Naive thymus-derived CD4-positive, alpha-beta T cell (primary cell): Measurements from ENCODE around the gene CDH13. TPM values are rescaled to one million over a fixed set of nuclear protein-coding genes. Genes with fewer than 3 reads are reported as not detected.

Source experiments
- ATAC-seq: fragments of 150-1000 bp; cut with Tn5 transposase; 2 replicates; pipeline ENCODE4 v1.10.0; 2021; ENCODE audit warnings: mild to moderate bottlenecking, moderate library complexity
- CTCF ChIA-PET: fragments of 350-600 bp; sonication (Branson Sonifier 250); formaldehyde crosslinking; loops from one replicate; lab custom pipeline; 2021; ENCODE audit warnings: antibody characterized with exemption; lab: Charles Lee
- POLR2A ChIA-PET: fragments of 350-600 bp; sonication (Branson Sonifier 250); formaldehyde crosslinking; loops from one replicate; lab custom pipeline; 2021; ENCODE audit warnings: antibody characterized with exemption, inconsistent platforms; lab: Charles Lee
- DNase-seq, 9 donors: peaks; one replicate each; pipeline versions ENCODE4 v3.0.0 to v3.0.0-alpha.2; 2020 to 2022; ENCODE audit warnings: mixed read lengths in 1 of 9
- H3K27ac ChIP-seq: one replicate; pipeline ENCODE4 v1.7.0; 2013; ENCODE audit warnings: mild to moderate bottlenecking, low read depth, low read length, moderate library complexity
- H3K27me3 ChIP-seq, 2 donors: one replicate each; pipeline ENCODE4 v1.7.0; 2013; ENCODE audit warnings: low read length in 2 of 2, mild to moderate bottlenecking in 2 of 2, moderate library complexity in 2 of 2; ENCODE audit not compliant: control insufficient read depth in 2 of 2, insufficient read depth in 2 of 2
- H3K36me3 ChIP-seq, 3 experiments: 1 replicate in 2 of 3; 2 replicates in 1 of 3; pipeline ENCODE4 v1.7.0; 2013; ENCODE audit warnings: low read length in 3 of 3, mild to moderate bottlenecking in 3 of 3, moderate library complexity in 1 of 3; ENCODE audit not compliant: insufficient read depth in 3 of 3, control insufficient read depth in 2 of 3
- H3K4me1 ChIP-seq, 2 donors: one replicate each; pipeline ENCODE4 v1.7.0; 2013; ENCODE audit warnings: low read length in 2 of 2, mild to moderate bottlenecking in 2 of 2, moderate library complexity in 1 of 2; ENCODE audit not compliant: control insufficient read depth in 2 of 2, insufficient read depth in 2 of 2
- H3K4me3 ChIP-seq: 2 replicates; pipeline ENCODE4 v1.7.0; 2013; ENCODE audit warnings: mild to moderate bottlenecking, low read length
- H3K9me3 ChIP-seq, 3 experiments: 1 replicate in 2 of 3; 2 replicates in 1 of 3; pipeline ENCODE4 v1.7.0; 2013; ENCODE audit warnings: low read length in 3 of 3; ENCODE audit not compliant: control insufficient read depth in 2 of 3
- H3K27ac Mint-ChIP-seq, 9 donors: one replicate each; pipeline ENCODE4 v1.8.0; 2020 to 2022; ENCODE audit warnings: mixed read lengths in 9 of 9, mild to moderate bottlenecking in 8 of 9, moderate library complexity in 5 of 9, inconsistent platforms in 2 of 9
- H3K27me3 Mint-ChIP-seq, 5 donors: one replicate each; pipeline ENCODE4 v1.8.0; 2021 to 2022; ENCODE audit warnings: mixed read lengths in 5 of 5, mild to moderate bottlenecking in 1 of 5
- H3K36me3 Mint-ChIP-seq, 5 donors: one replicate each; pipeline ENCODE4 v1.8.0; 2020 to 2022; ENCODE audit warnings: mixed read lengths in 5 of 5, mild to moderate bottlenecking in 3 of 5, inconsistent platforms in 1 of 5
- H3K4me1 Mint-ChIP-seq, 7 donors: one replicate each; pipeline ENCODE4 v1.8.0; 2020 to 2022; ENCODE audit warnings: mixed read lengths in 7 of 7, mild to moderate bottlenecking in 3 of 7, inconsistent platforms in 1 of 7
- H3K4me3 Mint-ChIP-seq, 10 donors: one replicate each; pipeline ENCODE4 v1.8.0; 2020 to 2022; ENCODE audit warnings: mild to moderate bottlenecking in 10 of 10, mixed read lengths in 10 of 10, moderate library complexity in 6 of 10, inconsistent platforms in 2 of 10
- H3K9me3 Mint-ChIP-seq, 11 donors: one replicate each; pipeline ENCODE4 v1.8.0; 2020 to 2022; ENCODE audit warnings: mixed read lengths in 11 of 11, mild to moderate bottlenecking in 4 of 11, inconsistent platforms in 1 of 11, moderate library complexity in 1 of 11
- intact Hi-C, 2 donors: fragments of 100-400 bp; cut with micrococcal nuclease; formaldehyde crosslinking; loops; one replicate each; pipeline ENCODE4 v1.15.1; 2023
- polyA plus RNA-seq, 2 donors: library from polyadenylated mRNA; unstranded; fragments of 300-500 nt; fragmentation: Illumina TruSeq; gene quantifications; one replicate each; pipeline ENCODE4 v1.2.3, GENCODE V29; 2021
- total RNA-seq, 6 experiments: library from RNA in 5 of 6; stranded (reverse) in 5 of 6; gene quantifications; 1 replicate in 5 of 6; 2 replicates in 1 of 6; pipeline ENCODE4 v1.2.3 and lab custom pipeline; 2021 to 2026

CDH13 gene
- total and polyA plus RNA-seq, 7 experiments from 2014 or later: not detected

DNA sequence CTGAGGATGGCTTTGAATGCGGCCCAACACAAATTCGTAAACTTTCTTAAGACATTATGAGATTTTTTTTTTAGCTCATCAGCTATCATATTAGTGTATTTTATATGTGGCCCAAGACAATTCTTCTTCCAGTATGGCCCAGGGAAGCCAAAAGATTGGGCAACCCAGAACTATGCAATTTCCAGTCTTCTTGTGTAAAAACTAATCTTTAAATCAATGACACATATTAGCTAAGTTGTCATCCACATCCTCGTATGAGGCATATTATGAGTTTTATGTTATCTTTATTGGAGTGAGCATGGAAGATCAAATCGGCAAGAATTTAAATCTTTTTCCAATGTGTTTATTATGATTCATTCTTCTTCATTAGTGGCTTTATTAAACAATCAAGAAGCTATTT is 982.4 kb downstream of the CDH13 start:
- ATAC-seq (no peak), DNase-seq (no peak)
- Mint-ChIP-seq H3K27ac (no peak overlapping the region), H3K4me1 (no peaks in the 10 kb centered on the region), H3K36me3 (no peaks in the 10 kb centered on the region), H3K4me3 (no peak overlapping the region), H3K9me3 (peaks cover 0 to 11% (median 0%) of the 10 kb centered on the region in 11 donors), H3K27me3 (peaks cover 0 to 7% (median 0%) of the 10 kb centered on the region in 5 donors)
- Histone ChIP-seq H3K4me3 (no peak overlapping the region), H3K27ac (no peak overlapping the region), H3K4me1 (no peaks in the 10 kb centered on the region), H3K9me3 (no peaks in the 10 kb centered on the region), H3K36me3 (no peaks in the 10 kb centered on the region), H3K27me3 (no peaks in the 10 kb centered on the region)
- ChIA-PET POLR2A (no interaction called here), CTCF (interaction anchor here (0.7 kb wide), 1 partner anchor 9 kb away, joined by 3 read pairs; no protein-coding TSS in a partner anchor)
- intact Hi-C loops: no loop called here

DNA sequence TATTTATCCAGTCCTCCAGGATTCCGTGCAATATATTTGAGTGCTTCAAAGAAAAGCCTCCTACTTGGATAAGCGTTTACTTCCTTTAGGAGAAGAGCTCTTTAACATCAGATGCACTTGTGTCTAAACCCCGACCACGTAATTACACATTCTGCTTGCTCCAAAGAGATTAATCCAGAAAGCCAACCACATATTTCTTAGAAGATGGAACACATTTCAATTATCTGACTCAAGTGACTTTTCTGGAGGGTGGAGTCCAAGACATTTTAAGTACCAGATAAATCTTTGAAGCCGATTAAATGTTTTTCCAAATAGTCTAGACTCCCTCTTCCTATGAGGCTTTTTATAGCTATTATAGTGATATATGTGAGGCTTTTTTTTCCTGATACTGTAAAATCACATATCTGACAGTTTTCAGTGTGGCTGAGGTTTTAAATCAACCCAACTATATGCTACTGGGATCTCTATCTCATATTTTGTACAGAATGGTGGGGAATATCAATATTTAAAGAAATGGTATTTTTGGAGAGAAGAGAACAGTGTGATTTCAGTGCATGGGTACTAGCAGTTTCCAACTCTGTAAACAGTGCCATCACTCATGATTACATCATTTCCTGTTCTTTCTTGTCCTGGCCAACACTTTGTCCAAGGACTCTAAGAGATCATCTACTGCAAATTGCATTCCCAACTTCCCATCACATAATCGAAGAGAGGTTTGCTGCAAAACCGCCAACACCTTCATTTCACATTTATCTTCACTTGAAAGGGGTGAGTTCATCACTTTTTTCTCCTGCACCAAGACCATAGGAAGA is 988.6 kb downstream of the CDH13 start:
- Mint-ChIP-seq H3K9me3 (peaks cover 0 to 16% (median 0%) of the 10 kb centered on the region in 11 donors), H3K4me3 (no peak overlapping the region), H3K27me3 (peaks cover 0 to 20% (median 6%) of the 10 kb centered on the region in 5 donors), H3K36me3 (no peaks in the 10 kb centered on the region), H3K27ac (no peak overlapping the region), H3K4me1 (no peaks in the 10 kb centered on the region)
- DNase-seq (no peak), ATAC-seq (no peak)
- H3K27me3 ChIP-seq: no peaks in the 10 kb centered on the region
- no peak overlapping the region for H3K4me3 ChIP-seq
- H3K36me3 ChIP-seq: no peaks in the 10 kb centered on the region
- no peak overlapping the region for H3K27ac ChIP-seq
- POLR2A ChIA-PET: no interaction called here
- no peaks in the 10 kb centered on the region for H3K4me1 ChIP-seq
- intact Hi-C loops: no loop called here
- H3K9me3 ChIP-seq: no peaks in the 10 kb centered on the region
- CTCF ChIA-PET: no interaction called here

DNA sequence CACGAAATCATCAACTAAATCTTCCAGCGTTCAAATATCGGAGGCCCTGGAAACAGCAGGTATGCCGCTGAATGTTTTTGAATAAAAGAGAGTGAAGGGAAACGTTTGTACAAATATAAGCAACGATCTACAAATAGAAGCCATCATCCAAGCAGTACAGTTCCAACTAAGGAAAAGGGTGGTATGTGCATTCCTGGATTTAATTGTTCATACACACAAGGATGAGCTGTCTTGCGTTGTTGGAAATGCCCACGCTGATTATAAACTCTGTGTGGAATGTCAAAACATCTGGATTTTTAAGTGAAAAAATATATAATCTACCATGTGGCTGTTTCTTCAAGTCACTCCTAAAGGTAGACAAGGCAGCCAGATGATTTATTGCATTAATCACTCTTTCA is 989.2 kb downstream of the CDH13 start:
- no peaks in the 10 kb centered on the region for H3K36me3 Mint-ChIP-seq
- no peak overlapping the region for H3K4me3 Mint-ChIP-seq
- intact Hi-C loops: no loop called here
- no peaks in the 10 kb centered on the region for H3K36me3 ChIP-seq
- H3K9me3 Mint-ChIP-seq: peaks cover 0 to 16% (median 0%) of the 10 kb centered on the region in 11 donors
- H3K27me3 ChIP-seq: no peaks in the 10 kb centered on the region
- H3K4me3 ChIP-seq: no peak overlapping the region
- no peak for ATAC-seq
- H3K4me1 ChIP-seq: no peaks in the 10 kb centered on the region
- H3K27ac ChIP-seq: no peak overlapping the region
- no peak overlapping the region for H3K27ac Mint-ChIP-seq
- ChIA-PET CTCF (no interaction called here), POLR2A (no interaction called here)
- no peaks in the 10 kb centered on the region for H3K4me1 Mint-ChIP-seq
- DNase-seq: no peak
- H3K27me3 Mint-ChIP-seq: peaks cover 0 to 20% (median 6%) of the 10 kb centered on the region in 5 donors
- no peaks in the 10 kb centered on the region for H3K9me3 ChIP-seq

DNA sequence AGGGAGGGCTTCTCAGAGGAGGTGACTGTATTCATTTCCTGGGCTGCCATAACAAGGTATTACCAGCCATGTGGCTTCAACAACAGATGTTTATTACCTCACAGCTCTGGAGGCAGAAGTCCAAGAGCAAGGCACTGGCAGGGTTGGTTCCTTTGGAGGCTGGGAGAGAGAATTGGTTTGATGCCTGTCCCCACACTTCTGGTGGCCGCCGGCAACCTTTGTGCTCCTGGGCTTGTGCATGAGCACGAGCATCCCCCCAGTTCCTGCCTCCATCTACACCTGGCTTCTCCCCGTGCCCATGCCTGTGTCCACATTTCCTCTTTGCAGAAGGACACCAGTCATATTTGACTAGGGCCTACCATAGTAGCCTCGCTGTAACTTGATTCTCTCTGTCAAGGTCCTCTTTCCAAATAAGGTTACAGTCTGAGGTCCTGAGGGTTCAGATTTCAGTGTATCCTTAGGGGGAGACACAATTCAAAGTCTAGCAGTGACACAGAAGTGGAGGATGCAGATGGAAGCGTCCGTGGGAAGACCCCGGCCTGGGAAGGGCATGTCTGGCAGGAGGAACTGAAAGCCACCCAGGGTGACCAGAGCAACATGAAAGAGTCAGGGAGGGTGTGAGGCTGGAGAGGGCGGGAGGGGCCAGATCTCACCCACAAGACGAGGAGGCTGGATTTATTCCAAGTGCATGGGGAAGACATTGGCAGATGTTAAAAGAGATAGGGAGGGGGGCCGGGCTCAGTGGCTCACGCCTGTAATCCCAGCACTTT is 992.8 kb downstream of the CDH13 start:
- H3K4me3 Mint-ChIP-seq: no peak overlapping the region

DNA sequence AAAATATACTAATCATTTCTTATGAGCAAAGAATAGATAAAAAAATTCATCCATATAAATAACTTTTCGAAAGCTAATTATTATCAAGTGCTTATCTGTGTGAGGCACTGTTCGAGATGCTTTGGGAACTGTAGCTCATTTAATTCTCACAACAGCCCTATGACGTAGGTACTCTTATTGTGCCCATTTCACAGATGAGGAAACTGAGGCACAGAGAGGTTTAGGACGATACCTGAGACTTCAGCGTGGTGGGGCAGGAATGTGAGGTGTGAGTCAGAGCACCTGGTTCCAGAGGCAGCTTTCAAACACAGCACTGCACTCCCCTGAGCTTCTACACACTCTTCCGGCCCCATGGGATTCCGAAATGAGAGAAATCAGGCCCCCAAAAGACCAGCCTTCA is 995.2 kb downstream of the CDH13 start:
- no peaks in the 10 kb centered on the region for H3K4me1 ChIP-seq
- Mint-ChIP-seq H3K27ac (no peak overlapping the region), H3K36me3 (no peaks in the 10 kb centered on the region), H3K4me3 (no peak overlapping the region), H3K27me3 (peaks cover 0 to 4% (median 0%) of the 10 kb centered on the region in 5 donors), H3K4me1 (no peaks in the 10 kb centered on the region), H3K9me3 (peaks cover 0 to 3% (median 0%) of the 10 kb centered on the region in 11 donors)
- intact Hi-C loops: no loop called here
- no peak overlapping the region for H3K4me3 ChIP-seq
- ATAC-seq (no peak), DNase-seq (no peak)
- no peaks in the 10 kb centered on the region for H3K9me3 ChIP-seq
- H3K27ac ChIP-seq: no peak overlapping the region
- POLR2A ChIA-PET: no interaction called here
- CTCF ChIA-PET: no interaction called here
- H3K27me3 ChIP-seq: no peaks in the 10 kb centered on the region
- H3K36me3 ChIP-seq: no peaks in the 10 kb centered on the region

More for the DNA sequence above, 992.8 kb downstream of the CDH13 start:
- Histone ChIP-seq H3K9me3 (no peaks in the 10 kb centered on the region), H3K4me1 (no peaks in the 10 kb centered on the region), H3K27me3 (no peaks in the 10 kb centered on the region), H3K36me3 (no peaks in the 10 kb centered on the region), H3K4me3 (no peak overlapping the region), H3K27ac (no peak overlapping the region)
- no peaks in the 10 kb centered on the region for H3K4me1 Mint-ChIP-seq
- DNase-seq: no peak
- H3K36me3 Mint-ChIP-seq: no peaks in the 10 kb centered on the region
- H3K27me3 Mint-ChIP-seq: peaks cover 0 to 20% (median 6%) of the 10 kb centered on the region in 5 donors
- H3K27ac Mint-ChIP-seq: no peak overlapping the region
- CTCF ChIA-PET: no interaction called here
- no peak for ATAC-seq
- intact Hi-C loops: no loop called here
- POLR2A ChIA-PET: no interaction called here
- H3K9me3 Mint-ChIP-seq: peaks cover 0 to 7% (median 0%) of the 10 kb centered on the region in 11 donors

DNA sequence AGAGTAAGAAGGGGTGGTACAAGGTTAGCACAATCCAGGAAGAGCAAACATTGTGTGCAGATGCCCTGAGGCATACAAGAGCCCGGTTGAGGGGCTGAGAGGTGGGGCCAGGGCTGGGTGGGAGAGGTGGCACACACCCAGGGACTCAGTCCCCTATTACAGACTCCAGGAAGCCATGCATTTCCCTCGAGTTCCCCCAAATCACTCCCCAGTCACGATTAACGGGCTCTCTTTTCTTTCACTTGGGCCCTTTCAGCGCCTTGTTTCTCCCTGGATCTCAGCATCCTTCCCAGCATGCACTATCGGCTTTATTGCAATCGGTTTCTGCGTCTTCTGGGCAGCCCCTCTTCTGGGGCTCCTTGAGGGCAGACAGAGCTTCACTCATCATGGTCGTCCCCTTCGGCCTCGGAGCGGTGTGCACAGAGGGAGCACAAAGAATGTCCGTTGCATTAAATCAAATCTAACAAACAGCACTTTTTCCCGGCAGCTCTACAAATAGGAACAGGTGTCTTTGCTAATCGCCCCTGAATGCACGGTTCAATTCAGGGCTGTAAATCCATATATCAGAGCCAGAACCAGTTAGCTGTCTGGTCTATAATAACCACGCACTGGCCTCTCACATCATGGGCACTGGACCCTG is 996.4 kb downstream of the CDH13 start:
- intact Hi-C loops: no loop called here
- peaks cover 0 to 4% (median 0%) of the 10 kb centered on the region in 5 donors for H3K27me3 Mint-ChIP-seq
- Histone ChIP-seq H3K27me3 (no peaks in the 10 kb centered on the region), H3K4me3 (no peak overlapping the region), H3K27ac (no peak overlapping the region), H3K36me3 (no peaks in the 10 kb centered on the region), H3K4me1 (no peaks in the 10 kb centered on the region), H3K9me3 (no peaks in the 10 kb centered on the region)
- H3K36me3 Mint-ChIP-seq: no peaks in the 10 kb centered on the region
- ChIA-PET CTCF (no interaction called here), POLR2A (no interaction called here)
- peaks cover 0 to 3% (median 0%) of the 10 kb centered on the region in 11 donors for H3K9me3 Mint-ChIP-seq
- H3K4me3 Mint-ChIP-seq: no peak overlapping the region
- DNase-seq (no peak), ATAC-seq (no peak)
- no peak overlapping the region for H3K27ac Mint-ChIP-seq
- no peaks in the 10 kb centered on the region for H3K4me1 Mint-ChIP-seq
